Natural killer cell (primary cell): ENCODE results near the gene RAPGEF4. TPM values are rescaled to one million over a fixed set of nuclear protein-coding genes. Genes with fewer than 3 reads are reported as not detected.

Experiments used
- ATAC-seq, 3 donors: fragments of 150-1000 bp in 2 of 3; fragments of 200-7000 bp in 1 of 3; cut with Tn5 transposase; 1 replicate in 1 of 3; 2 replicates in 2 of 3; pipeline ENCODE4 v1.10.0; 2021; ENCODE audit warnings: mild to moderate bottlenecking in 2 of 3, moderate library complexity in 2 of 3
- DNase-seq, 2 donors: peaks; one replicate each; pipeline versions ENCODE4 v3.0.0 to v3.0.0-alpha.2; 2013 to 2021; ENCODE audit warnings: mixed read lengths in 1 of 2
- H3K27ac ChIP-seq: one replicate; pipeline ENCODE4 v1.5.1; 2013; ENCODE audit warnings: mild to moderate bottlenecking, low read length
- H3K27me3 ChIP-seq: one replicate; pipeline ENCODE4 v1.6.1; 2013; ENCODE audit warnings: low read length; ENCODE audit not compliant: control insufficient read depth, insufficient read depth
- H3K36me3 ChIP-seq: one replicate; pipeline ENCODE4 v1.6.1; 2013; ENCODE audit warnings: low read length; ENCODE audit not compliant: control insufficient read depth, insufficient read depth
- H3K4me1 ChIP-seq: one replicate; pipeline ENCODE4 v1.6.1; 2013; ENCODE audit warnings: low read length; ENCODE audit not compliant: control insufficient read depth, insufficient read depth
- H3K4me3 ChIP-seq: one replicate; pipeline ENCODE4 v1.5.1; 2013; ENCODE audit warnings: low read length
- H3K9me3 ChIP-seq: one replicate; pipeline ENCODE4 v1.6.1; 2013; ENCODE audit warnings: low read length; ENCODE audit not compliant: control insufficient read depth, insufficient read depth
- H3K27ac Mint-ChIP-seq, 2 donors: one replicate each; pipeline ENCODE4 v1.8.0; 2022; ENCODE audit warnings: mild to moderate bottlenecking in 2 of 2, mixed read lengths in 2 of 2, moderate library complexity in 1 of 2
- H3K27me3 Mint-ChIP-seq, 2 donors: one replicate each; pipeline ENCODE4 v1.8.0; 2022; ENCODE audit warnings: low read depth in 2 of 2, mixed read lengths in 2 of 2
- H3K36me3 Mint-ChIP-seq: one replicate; pipeline ENCODE4 v1.8.0; 2022; ENCODE audit warnings: mixed read lengths
- H3K4me1 Mint-ChIP-seq, 2 donors: one replicate each; pipeline ENCODE4 v1.8.0; 2022; ENCODE audit warnings: mixed read lengths in 2 of 2
- H3K4me3 Mint-ChIP-seq: one replicate; pipeline ENCODE4 v1.8.0; 2022; ENCODE audit warnings: mild to moderate bottlenecking, moderate library complexity, mixed read lengths
- H3K9me3 Mint-ChIP-seq, 2 donors: one replicate each; pipeline ENCODE4 v1.8.0; 2022; ENCODE audit warnings: mixed read lengths in 2 of 2
- WGBS: methylation state at CpG from one replicate; pipeline ENCODE4 v1.1.7; 2013; ENCODE audit warnings: missing lambda C conversion rate; ENCODE audit not compliant: insufficient coverage; 5-methylcytosine and 5-hydroxymethylcytosine counted together
- intact Hi-C: fragments of 100-400 bp; cut with micrococcal nuclease; formaldehyde crosslinking; loops from one replicate; pipeline ENCODE4 v1.14.2; 2022
- total RNA-seq, 4 donors: library from RNA; stranded (reverse); fragments of 120-200 nt in 1 of 4; gene quantifications; one replicate each; pipeline versions ENCODE4 v1.2.3 to v1.2.4, GENCODE V29; 2013 to 2022
- TF ChIP-seq, protein P1 (sequence below): fragments of 200-600 bp; IDR thresholded peaks from one replicate; pipeline ENCODE4 v1.8.0; 2022; ENCODE audit warnings: antibody characterized with exemption

The RAPGEF4 gene
- total RNA-seq, 3 donors from 2014 or later (not counting 1 experiment from before 2014, with no cell fraction given), result 0.50 TPM; not detected in 2

- Histone ChIP-seq H3K27ac (no peak overlapping the region), H3K27me3 (no peaks in the 10 kb centered on the region), H3K36me3 (no peaks in the 10 kb centered on the region), H3K9me3 (no peaks in the 10 kb centered on the region), H3K4me3 (no peak overlapping the region), H3K4me1 (no peaks in the 10 kb centered on the region)
- ATAC-seq, result peak in 2 of 3 donors; percentile 28 to 38
- intact Hi-C loops, result no loop called here
- no peaks in the 10 kb centered on the region for H3K36me3 Mint-ChIP-seq
- H3K9me3 Mint-ChIP-seq, result no peaks in the 10 kb centered on the region
- TF ChIP-seq, protein P1, sequence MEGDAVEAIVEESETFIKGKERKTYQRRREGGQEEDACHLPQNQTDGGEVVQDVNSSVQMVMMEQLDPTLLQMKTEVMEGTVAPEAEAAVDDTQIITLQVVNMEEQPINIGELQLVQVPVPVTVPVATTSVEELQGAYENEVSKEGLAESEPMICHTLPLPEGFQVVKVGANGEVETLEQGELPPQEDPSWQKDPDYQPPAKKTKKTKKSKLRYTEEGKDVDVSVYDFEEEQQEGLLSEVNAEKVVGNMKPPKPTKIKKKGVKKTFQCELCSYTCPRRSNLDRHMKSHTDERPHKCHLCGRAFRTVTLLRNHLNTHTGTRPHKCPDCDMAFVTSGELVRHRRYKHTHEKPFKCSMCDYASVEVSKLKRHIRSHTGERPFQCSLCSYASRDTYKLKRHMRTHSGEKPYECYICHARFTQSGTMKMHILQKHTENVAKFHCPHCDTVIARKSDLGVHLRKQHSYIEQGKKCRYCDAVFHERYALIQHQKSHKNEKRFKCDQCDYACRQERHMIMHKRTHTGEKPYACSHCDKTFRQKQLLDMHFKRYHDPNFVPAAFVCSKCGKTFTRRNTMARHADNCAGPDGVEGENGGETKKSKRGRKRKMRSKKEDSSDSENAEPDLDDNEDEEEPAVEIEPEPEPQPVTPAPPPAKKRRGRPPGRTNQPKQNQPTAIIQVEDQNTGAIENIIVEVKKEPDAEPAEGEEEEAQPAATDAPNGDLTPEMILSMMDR, result no peak
- no peak overlapping the region for H3K27ac Mint-ChIP-seq
- 89% methylated on average over 8 of the region's 8 CpGs for WGBS
- H3K27me3 Mint-ChIP-seq, result peaks cover 0 to 2% of the 10 kb centered on the region in 2 donors
- peak in 1 of 2 donors; percentile 11 for DNase-seq
- no peaks in the 10 kb centered on the region for H3K4me1 Mint-ChIP-seq
- H3K4me3 Mint-ChIP-seq, result no peak overlapping the region
These were observed 307.8 kb downstream of the RAPGEF4 start for GRCh38 chr2:173043476-173043875.

GRCh38 chr2:173043897-173044519 lies 308.4 kb downstream of the RAPGEF4 start:
- ATAC-seq, result no peak
- WGBS, result 98% methylated on average over 13 of the region's 13 CpGs

GRCh38 chr2:173044686-173045085 lies 309.0 kb downstream of the RAPGEF4 start:
- intact Hi-C loops, result no loop called here
- H3K9me3 Mint-ChIP-seq, result no peaks in the 10 kb centered on the region
- Histone ChIP-seq H3K27ac (no peak overlapping the region), H3K9me3 (no peaks in the 10 kb centered on the region), H3K4me1 (no peaks in the 10 kb centered on the region), H3K36me3 (no peaks in the 10 kb centered on the region), H3K4me3 (no peak overlapping the region), H3K27me3 (no peaks in the 10 kb centered on the region)
- peaks cover 0 to 6% of the 10 kb centered on the region in 2 donors for H3K27me3 Mint-ChIP-seq
- TF ChIP-seq, protein P1, result no peak
- no peak overlapping the region for H3K4me3 Mint-ChIP-seq
- H3K4me1 Mint-ChIP-seq, result no peaks in the 10 kb centered on the region
- H3K36me3 Mint-ChIP-seq, result no peaks in the 10 kb centered on the region
- DNase-seq (no peak), ATAC-seq (no peak)
- 90% methylated on average over 9 of the region's 10 CpGs for WGBS
- H3K27ac Mint-ChIP-seq, result no peak overlapping the region

More at GRCh38 chr2:173043897-173044519, 308.4 kb downstream of the RAPGEF4 start:
- intact Hi-C loops, result no loop called here
- TF ChIP-seq, protein P1, result no peak
- H3K27me3 Mint-ChIP-seq, result peaks cover 0 to 2% of the 10 kb centered on the region in 2 donors
- H3K9me3 ChIP-seq, result no peaks in the 10 kb centered on the region
- H3K27ac ChIP-seq, result no peak overlapping the region
- no peak overlapping the region for H3K4me3 ChIP-seq
- no peaks in the 10 kb centered on the region for H3K9me3 Mint-ChIP-seq
- no peaks in the 10 kb centered on the region for H3K4me1 Mint-ChIP-seq
- H3K36me3 Mint-ChIP-seq, result no peaks in the 10 kb centered on the region
- DNase-seq, result no peak
- no peak overlapping the region for H3K27ac Mint-ChIP-seq
- no peak overlapping the region for H3K4me3 Mint-ChIP-seq
- no peaks in the 10 kb centered on the region for H3K4me1 ChIP-seq
- H3K36me3 ChIP-seq, result no peaks in the 10 kb centered on the region
- H3K27me3 ChIP-seq, result no peaks in the 10 kb centered on the region

- DNase-seq, result no peak
- intact Hi-C loops, result no loop called here
These were observed 309.5 kb downstream of the RAPGEF4 start for GRCh38 chr2:173045181-173045580.

More at GRCh38 chr2:173045181-173045580, 309.5 kb downstream of the RAPGEF4 start:
- 90% methylated on average over 2 of the region's 2 CpGs for whole genome bisulfite sequencing
- TF ChIP-seq, protein P1, result no peak
- no peak overlapping the region for H3K27ac Mint-ChIP-seq
- H3K4me3 ChIP-seq, result no peak overlapping the region
- H3K27me3 ChIP-seq, result no peaks in the 10 kb centered on the region
- no peaks in the 10 kb centered on the region for H3K36me3 ChIP-seq
- H3K4me3 Mint-ChIP-seq, result no peak overlapping the region
- H3K9me3 Mint-ChIP-seq, result no peaks in the 10 kb centered on the region
- H3K27me3 Mint-ChIP-seq, result peaks cover 0 to 6% of the 10 kb centered on the region in 2 donors
- no peaks in the 10 kb centered on the region for H3K4me1 ChIP-seq
- no peaks in the 10 kb centered on the region for H3K9me3 ChIP-seq
- no peaks in the 10 kb centered on the region for H3K36me3 Mint-ChIP-seq
- no peak for ATAC-seq
- no peak overlapping the region for H3K27ac ChIP-seq
- no peaks in the 10 kb centered on the region for H3K4me1 Mint-ChIP-seq
